Measurements from ENCODE around the gene CR1L. TPM values are rescaled to one million over a fixed set of nuclear protein-coding genes. Genes with fewer than 3 reads are reported as not detected.

The CR1L gene
- total and polyA plus RNA-seq, 2 experiments from 2014 or later: 5.8 to 21.4 TPM

DNA sequence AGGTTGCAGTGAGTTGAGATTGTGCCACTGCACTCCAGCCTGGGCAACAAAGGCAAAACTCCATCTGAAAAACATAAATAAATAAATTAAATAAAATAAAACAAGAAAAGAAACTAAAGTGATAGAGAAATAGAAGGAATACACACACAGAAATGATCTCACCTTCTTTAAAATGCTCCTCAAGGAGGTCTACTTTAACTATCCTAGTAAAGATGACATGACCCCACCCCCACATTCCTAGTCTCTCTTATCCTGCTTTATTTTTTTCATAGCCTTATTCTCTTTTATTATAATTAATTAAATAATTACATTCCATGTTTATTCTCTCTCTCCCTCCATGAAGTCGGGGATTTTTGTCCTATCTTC, 18.0 kb upstream of the CR1L start:
- no peak for ATAC-seq
- H3K9me2 ChIP-seq (ENCODE audit: insufficient read depth): no peaks in the 10 kb centered on the region

More for the DNA sequence above, 18.0 kb upstream of the CR1L start:
- H3K4me2 ChIP-seq: no peak overlapping the region
- H3K27ac ChIP-seq (ENCODE audit: low read depth): no peak overlapping the region
- H3K36me3 Mint-ChIP-seq (ENCODE audit: low read depth): peaks cover 14% of the 10 kb centered on the region; the same call in 2 of the 3 replicates
- H3K27me3 ChIP-seq (ENCODE audit: insufficient read depth): no peaks in the 10 kb centered on the region
- H3K36me3 ChIP-seq (ENCODE audit: insufficient read depth): no peaks in the 10 kb centered on the region
- DNase-seq (ENCODE audit: low spot score): no peak
- no peak for TF ChIP-seq ZNF331 (CRISPR knock-in tag; IDR thresholded peaks at IDR 0.05; ENCODE audit: low read depth)
- no peak for TF ChIP-seq POLR2AphosphoS5 (IDR thresholded peaks at IDR 0.05; ENCODE audit: low read depth)
- TF ChIP-seq ZNF114 (CRISPR knock-in tag; IDR thresholded peaks at IDR 0.05): no peak
- no peak for TF ChIP-seq CTCF (conservative IDR thresholded peaks at IDR 0.05; ENCODE audit: low read depth in 2 of 2)
- no peak for TF ChIP-seq REST (IDR thresholded peaks at IDR 0.05; ENCODE audit: unreplicated experiment)
- no peak overlapping the region for H3K4me3 Mint-ChIP-seq
- peaks cover 3% of the 10 kb centered on the region for H3K27me3 Mint-ChIP-seq (ENCODE audit: insufficient read depth, low read depth, poor library complexity)
- H3K79me2 ChIP-seq (replicated peaks; ENCODE audit: insufficient read depth): no peaks in the 10 kb centered on the region
- no peak overlapping the region for H3K4me3 ChIP-seq
- peaks cover 19% of the 10 kb centered on the region for H3K4me1 Mint-ChIP-seq
- H4K20me1 ChIP-seq (replicated peaks; ENCODE audit: insufficient read depth): no peaks in the 10 kb centered on the region
- no peak overlapping the region for H2AFZ ChIP-seq
- peaks cover 22% of the 10 kb centered on the region for H3K4me1 ChIP-seq (ENCODE audit: insufficient read depth)
- H3F3A ChIP-seq (replicated peaks; ENCODE audit: low read depth): no peaks in the 10 kb centered on the region
- H3K27ac Mint-ChIP-seq: no peak overlapping the region
- peaks cover 15% of the 10 kb centered on the region; the same call in 2 of the 3 replicates for H3K9me3 Mint-ChIP-seq
